Left ventricle myocardium inferior (tissue), 1 donor: ENCODE measurements around the gene TRMT2B. TPM values are rescaled to one million over a fixed set of nuclear protein-coding genes. Genes with fewer than 3 reads are reported as not detected.

Experiments used
- DNase-seq: peaks from one replicate; pipeline ENCODE4 v3.0.0-alpha.2; 2020
- H3K27ac ChIP-seq: fragments of 200-600 bp; replicated peaks from 2 replicates; pipeline ENCODE4 v1.8.0; 2021
- H3K27me3 ChIP-seq: fragments of 200-600 bp; 2 replicates; pipeline ENCODE4 v1.8.0; 2021; ENCODE audit warnings: low read depth
- H3K36me3 ChIP-seq: fragments of 200-600 bp; 2 replicates; pipeline ENCODE4 v1.8.0; 2021
- H3K4me1 ChIP-seq: fragments of 200-600 bp; 2 replicates; pipeline ENCODE4 v1.8.0; 2021
- H3K4me3 ChIP-seq: fragments of 200-600 bp; 2 replicates; pipeline ENCODE4 v1.8.0; 2021; ENCODE audit warnings: mild to moderate bottlenecking, moderate library complexity
- H3K9me3 ChIP-seq: fragments of 200-600 bp; replicated peaks from 2 replicates; pipeline ENCODE4 v1.8.0; 2021
- CTCF ChIP-seq: fragments of 200-600 bp; IDR thresholded peaks from 2 replicates; pipeline ENCODE4 v1.8.0; 2021; ENCODE audit warnings: antibody characterized with exemption, mild to moderate bottlenecking, borderline replicate concordance
- intact Hi-C: fragments of 100-400 bp; cut with micrococcal nuclease; formaldehyde crosslinking; loops from one replicate; pipeline ENCODE4 v1.11.0; 2022
- long read RNA-seq: library from polyadenylated mRNA; unstranded; transcript quantifications from one replicate; pipeline ENCODE4 v2.0.0, GENCODE V29; 2021
- total RNA-seq: library from RNA; stranded (reverse); fragmentation: NEBNext Ultra II Directional; extraction: Animal tissue kit (Norgen Biotek cat#: 25700); gene quantifications from one replicate; pipeline ENCODE4 v1.2.1, GENCODE V29; 2021
- donor health status: DM: no; HTN: yes; CAD: no; lungs with severe emphysema.

Gene TRMT2B
- total RNA-seq: 17.3 TPM
- long read RNA-seq, partial matches to known transcripts: 0 of 9 reads
- long read RNA-seq, other reads (novel, unspliced or antisense): 7 of 9 reads

- intact Hi-C loops: no loop called here
- H3K4me1 ChIP-seq: peaks cover 7% of the 10 kb centered on the region
- H3K27ac ChIP-seq: peak within 1 kb of the TSS; percentile 92
- DNase-seq: peak; percentile 79
- no peak for TF ChIP-seq CTCF
- no peaks in the 10 kb centered on the region for H3K9me3 ChIP-seq
- H3K4me3 ChIP-seq: peak within 1 kb of the TSS; percentile 76
- H3K27me3 ChIP-seq: no peaks in the 10 kb centered on the region
- no peaks in the 10 kb centered on the region for H3K36me3 ChIP-seq
Observed at GRCh38 chrX:101051549-101052302, at the start of gene TRMT2B. TSS of gene TRMT2B (minus strand) at chrX:101052111. CDS start at chrX:101042289, 9,822 bp downstream.

- Histone ChIP-seq H3K27me3 (no peaks in the 10 kb centered on the region), H3K4me1 (peaks cover 4% of the 10 kb centered on the region), H3K9me3 (no peaks in the 10 kb centered on the region), H3K27ac (peak within 1 kb of the TSS; percentile 83), H3K36me3 (no peaks in the 10 kb centered on the region), H3K4me3 (peak within 1 kb of the TSS; percentile 65)
- no peak for TF ChIP-seq CTCF
- intact Hi-C loops: no loop called here
- DNase-seq: peak; percentile 92
Observed at GRCh38 chrX:101097546-101098453, 45.9 kb upstream of the TRMT2B start, which contains the start of gene CENPI. TSS of gene CENPI (plus strand) at chrX:101098204. CDS start at chrX:101101071, 2,867 bp downstream.

GRCh38 chrX:101091817-101092216, 39.9 kb upstream of the TRMT2B start:
- no peak for TF ChIP-seq CTCF
- H3K9me3 ChIP-seq: no peaks in the 10 kb centered on the region
- no peaks in the 10 kb centered on the region for H3K36me3 ChIP-seq
- no peaks in the 10 kb centered on the region for H3K27me3 ChIP-seq
- intact Hi-C loops: no loop called here
- no peak overlapping the region for H3K27ac ChIP-seq
- DNase-seq: no peak
- H3K4me3 ChIP-seq: no peak overlapping the region
- no peaks in the 10 kb centered on the region for H3K4me1 ChIP-seq

GRCh38 chrX:101081231-101081630, 29.3 kb upstream of the TRMT2B start:
- no peak for TF ChIP-seq CTCF
- DNase-seq: no peak
- Histone ChIP-seq H3K4me1 (no peaks in the 10 kb centered on the region), H3K36me3 (no peaks in the 10 kb centered on the region), H3K4me3 (no peak overlapping the region), H3K27ac (no peak overlapping the region), H3K27me3 (no peaks in the 10 kb centered on the region), H3K9me3 (no peaks in the 10 kb centered on the region)
- intact Hi-C loops: no loop called here

- intact Hi-C loops: no loop called here
- TF ChIP-seq CTCF: no peak
- H3K27me3 ChIP-seq: no peaks in the 10 kb centered on the region
- no peaks in the 10 kb centered on the region for H3K4me1 ChIP-seq
- DNase-seq: no peak
- H3K9me3 ChIP-seq: no peaks in the 10 kb centered on the region
- no peaks in the 10 kb centered on the region for H3K36me3 ChIP-seq
- H3K4me3 ChIP-seq: no peak overlapping the region
- no peak overlapping the region for H3K27ac ChIP-seq
Observed at GRCh38 chrX:101080326-101081124, 28.6 kb upstream of the TRMT2B start.
